Measurements from ENCODE around the gene PDLIM4. TPM values are rescaled to one million over a fixed set of nuclear protein-coding genes. Genes with fewer than 3 reads are reported as not detected.

PDLIM4 gene
- total and polyA plus RNA-seq, 8 donors, result 7.7 to 13.5 (median 10.2) TPM

- Histone ChIP-seq H3K9me3 (peaks cover 0 to 9% of the 10 kb centered on the region in 2 donors), H3K4me3 (no peak overlapping the region), H3K27ac (no peak overlapping the region), H3K4me1 (no peaks in the 10 kb centered on the region), H3K27me3 (no peaks in the 10 kb centered on the region), H3K36me3 (peaks cover 0 to 3% of the 10 kb centered on the region in 2 donors)
- intact Hi-C loops (cut with DNase I), result no loop called here
- TF ChIP-seq, protein P1, sequence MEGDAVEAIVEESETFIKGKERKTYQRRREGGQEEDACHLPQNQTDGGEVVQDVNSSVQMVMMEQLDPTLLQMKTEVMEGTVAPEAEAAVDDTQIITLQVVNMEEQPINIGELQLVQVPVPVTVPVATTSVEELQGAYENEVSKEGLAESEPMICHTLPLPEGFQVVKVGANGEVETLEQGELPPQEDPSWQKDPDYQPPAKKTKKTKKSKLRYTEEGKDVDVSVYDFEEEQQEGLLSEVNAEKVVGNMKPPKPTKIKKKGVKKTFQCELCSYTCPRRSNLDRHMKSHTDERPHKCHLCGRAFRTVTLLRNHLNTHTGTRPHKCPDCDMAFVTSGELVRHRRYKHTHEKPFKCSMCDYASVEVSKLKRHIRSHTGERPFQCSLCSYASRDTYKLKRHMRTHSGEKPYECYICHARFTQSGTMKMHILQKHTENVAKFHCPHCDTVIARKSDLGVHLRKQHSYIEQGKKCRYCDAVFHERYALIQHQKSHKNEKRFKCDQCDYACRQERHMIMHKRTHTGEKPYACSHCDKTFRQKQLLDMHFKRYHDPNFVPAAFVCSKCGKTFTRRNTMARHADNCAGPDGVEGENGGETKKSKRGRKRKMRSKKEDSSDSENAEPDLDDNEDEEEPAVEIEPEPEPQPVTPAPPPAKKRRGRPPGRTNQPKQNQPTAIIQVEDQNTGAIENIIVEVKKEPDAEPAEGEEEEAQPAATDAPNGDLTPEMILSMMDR (IDR thresholded peaks at IDR 0.05), result no peak
- ATAC-seq (no peak), DNase-seq (no peak)
Observed at GRCh38 chr5:132308701-132309100, 51.2 kb downstream of the PDLIM4 start.

- no peak overlapping the region for H3K27ac ChIP-seq
- H3K9me3 ChIP-seq, result peaks cover 0 to 9% of the 10 kb centered on the region in 2 donors
- intact Hi-C loops (cut with DNase I), result no loop called here
- DNase-seq, result no peak
- ATAC-seq, result no peak
- TF ChIP-seq, protein P1 (IDR thresholded peaks at IDR 0.05), result no peak
- H3K27me3 ChIP-seq, result no peaks in the 10 kb centered on the region
- no peaks in the 10 kb centered on the region for H3K4me1 ChIP-seq
- no peak overlapping the region for H3K4me3 ChIP-seq
- H3K36me3 ChIP-seq, result peaks cover 0 to 13% of the 10 kb centered on the region in 2 donors
Observed at GRCh38 chr5:132309679-132310078, 52.2 kb downstream of the PDLIM4 start.

DNA sequence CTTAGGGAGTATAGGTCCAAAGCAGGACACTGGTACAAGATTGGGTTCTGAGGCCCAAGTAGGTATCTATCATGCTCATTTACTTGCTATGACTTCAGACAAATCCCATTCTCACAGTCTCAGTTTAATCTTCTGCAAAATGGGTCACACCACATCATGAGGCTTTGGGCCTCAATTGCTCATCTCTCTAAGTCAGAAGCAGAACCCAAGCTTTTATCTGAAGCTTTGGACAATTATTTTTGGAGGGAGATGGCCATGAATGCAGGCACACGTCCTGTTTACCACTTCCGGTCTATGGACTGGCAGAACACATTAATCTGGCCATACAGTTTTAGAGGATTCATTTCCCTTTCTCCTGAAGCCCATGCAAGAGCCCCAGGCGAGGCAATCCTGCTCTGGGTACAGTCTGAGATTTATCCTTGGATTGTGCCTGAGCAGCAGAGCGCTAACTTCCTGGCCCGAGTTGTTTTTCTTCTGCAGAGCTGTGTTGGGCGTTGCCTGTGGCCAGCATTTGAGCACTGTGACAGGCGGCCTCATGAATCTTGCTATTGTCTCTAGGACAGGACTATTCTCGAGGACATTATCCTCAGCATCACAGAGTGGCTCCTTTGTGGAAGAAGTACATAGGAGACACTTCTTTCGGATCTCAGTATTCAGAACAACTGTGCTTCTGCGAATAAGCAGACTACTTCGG is 52.8 kb downstream of the PDLIM4 start:
- Histone ChIP-seq H3K4me3 (no peak overlapping the region), H3K4me1 (no peaks in the 10 kb centered on the region), H3K27ac (no peak overlapping the region), H3K27me3 (no peaks in the 10 kb centered on the region), H3K36me3 (peaks cover 0 to 18% of the 10 kb centered on the region in 2 donors), H3K9me3 (peaks cover 0 to 5% of the 10 kb centered on the region in 2 donors)
- DNase-seq (no peak), ATAC-seq (no peak)
- TF ChIP-seq, protein P1 (IDR thresholded peaks at IDR 0.05), result no peak
- intact Hi-C loops (cut with DNase I), result no loop called here

DNA sequence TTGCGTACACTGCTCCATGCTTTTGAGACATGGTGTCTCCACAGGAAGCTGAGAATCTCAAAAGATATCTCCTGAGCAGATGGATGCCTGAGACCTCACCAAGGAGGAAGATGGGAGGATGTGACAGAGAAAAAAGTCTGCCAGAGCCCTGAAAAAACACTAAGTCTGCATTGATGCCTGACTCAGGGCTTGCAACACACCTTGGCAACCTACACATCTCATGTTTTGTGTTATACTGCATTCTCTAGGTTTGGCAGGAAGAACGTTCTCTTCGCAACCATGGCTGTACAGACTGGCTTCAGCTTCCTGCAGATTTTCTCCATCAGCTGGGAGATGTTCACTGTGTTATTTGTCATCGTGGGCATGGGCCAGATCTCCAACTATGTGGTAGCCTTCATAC is 55.9 kb downstream of the PDLIM4 start:
- TF ChIP-seq, protein P1 (IDR thresholded peaks at IDR 0.05), result no peak
- DNase-seq (no peak), ATAC-seq (no peak)
- H3K27ac ChIP-seq, result no peak overlapping the region
- no peaks in the 10 kb centered on the region for H3K9me3 ChIP-seq
- H3K4me3 ChIP-seq, result no peak overlapping the region
- peaks cover 0 to 35% of the 10 kb centered on the region in 2 donors for H3K36me3 ChIP-seq
- no peaks in the 10 kb centered on the region for H3K4me1 ChIP-seq
- H3K27me3 ChIP-seq, result no peaks in the 10 kb centered on the region
- intact Hi-C loops (cut with DNase I), result no loop called here

GRCh38 chr5:132313961-132314432 is 56.5 kb downstream of the PDLIM4 start:
- Histone ChIP-seq H3K4me3 (no peak overlapping the region), H3K36me3 (peaks cover 0 to 35% of the 10 kb centered on the region in 2 donors), H3K4me1 (no peaks in the 10 kb centered on the region), H3K27me3 (no peaks in the 10 kb centered on the region), H3K27ac (no peak overlapping the region), H3K9me3 (no peaks in the 10 kb centered on the region)
- ATAC-seq (no peak), DNase-seq (no peak)
- TF ChIP-seq, protein P1 (IDR thresholded peaks at IDR 0.05), result no peak
- intact Hi-C loops (cut with DNase I), result no loop called here
